HepG2 (cell line): Measurements from ENCODE around the gene REEP6. TPM values are rescaled to one million over a fixed set of nuclear protein-coding genes. Genes with fewer than 3 reads are reported as not detected.

Experiments used
- ATAC-seq: fragments of 200-7000 bp; cut with Tn5 transposase; 3 replicates; pipeline ENCODE4 v1.9.1; 2020; ENCODE audit warnings: mild to moderate bottlenecking, moderate library complexity
- BruUV-seq: library from RNA; stranded (reverse); fragments of 400-500 nt; replicated peaks from 2 replicates; lab custom pipeline; 2021; lab: Mats Ljungman, UMichigan
- CTCF ChIA-PET: fragments of 300-600 bp; formaldehyde crosslinking; extraction: SDS; loops from one replicate; lab custom pipeline; 2021; ENCODE audit warnings: low total read pairs, inconsistent platforms, low intra/inter-chr PET ratio; lab: Yijun Ruan, JAX
- POLR2A ChIA-PET: fragments of 350-600 bp; sonication (Branson Sonifier 250); formaldehyde crosslinking; loops from one replicate; lab custom pipeline; 2020; ENCODE audit warnings: antibody characterized with exemption, inconsistent platforms; lab: Yijun Ruan, JAX
- DNase-seq: peaks from one replicate; pipeline ENCODE4 v3.0.0-alpha.2; 2015; ENCODE audit warnings: low spot score
- FAIRE-seq: peaks from 3 replicates; lab custom pipeline; 2011; peaks lifted over from hg19 to GRCh38; lab: Jason Lieb, UNC
- H2AFZ ChIP-seq: one replicate; pipeline ENCODE4 v1.6.1; 2011; ENCODE audit warnings: low read length, inconsistent platforms
- H3K27ac ChIP-seq: fragments of 300-600 bp; 3 replicates; pipeline ENCODE4 v1.8.0; 2011; ENCODE audit warnings: mixed run types, mild to moderate bottlenecking, mixed read lengths, low read length, inconsistent platforms; ENCODE audit not compliant: insufficient read depth; ENCODE audit errors: extremely low read length
- H3K27me3 ChIP-seq, 2 experiments: fragments of 200-600 bp in 1 of 2; 2 replicates in 1 of 2; 3 replicates in 1 of 2; pipeline versions ENCODE4 v1.6.0 to v1.8.0; 2011; ENCODE audit warnings: low read length in 2 of 2, mild to moderate bottlenecking in 2 of 2, moderate library complexity in 2 of 2, inconsistent platforms in 1 of 2; ENCODE audit not compliant: insufficient read depth in 2 of 2, control insufficient read depth in 1 of 2
- H3K36me3 ChIP-seq, 2 experiments: fragments of 200-600 bp in 1 of 2; replicated peaks in 1 of 2; 2 replicates in 1 of 2; 3 replicates in 1 of 2; pipeline versions ENCODE4 v1.5.1 to v1.8.0; 2011; ENCODE audit warnings: low read length in 2 of 2, inconsistent platforms in 1 of 2; ENCODE audit not compliant: insufficient read depth in 2 of 2, control insufficient read depth in 1 of 2
- H3K4me1 ChIP-seq: 2 replicates; pipeline ENCODE4 v1.5.1; 2012; ENCODE audit warnings: low read length, inconsistent platforms; ENCODE audit not compliant: insufficient read depth
- H3K4me2 ChIP-seq: 2 replicates; pipeline ENCODE4 v1.6.0; 2011; ENCODE audit warnings: low read depth, low read length, inconsistent platforms
- H3K4me3 ChIP-seq, 3 experiments: fragments of 200-600 bp in 1 of 3; sonication (generic), shearing (Covaris generic) in 1 of 3; replicated peaks in 1 of 3; 2 replicates each; pipeline ENCODE4 v1.5.1; 2011 to 2016; ENCODE audit warnings: low read length in 3 of 3, inconsistent platforms in 2 of 3, low read depth in 2 of 3, mild to moderate bottlenecking in 2 of 3, control low read depth in 1 of 3, mixed read lengths in 1 of 3; ENCODE audit not compliant: insufficient read depth in 1 of 3
- H3K79me2 ChIP-seq: one replicate; pipeline ENCODE4 v1.6.1; 2011; ENCODE audit warnings: low read length, inconsistent platforms; ENCODE audit not compliant: insufficient read depth
- H3K9ac ChIP-seq: 2 replicates; pipeline ENCODE4 v1.6.0; 2011; ENCODE audit warnings: mild to moderate bottlenecking, low read depth, low read length, inconsistent platforms; ENCODE audit not compliant: insufficient read depth
- H3K9me3 ChIP-seq: 2 replicates; pipeline ENCODE4 v1.5.1; 2012; ENCODE audit warnings: mild to moderate bottlenecking, low read length
- H4K20me1 ChIP-seq: 2 replicates; pipeline ENCODE4 v1.6.0; 2011; ENCODE audit warnings: inconsistent platforms, mild to moderate bottlenecking, low read length, moderate library complexity; ENCODE audit not compliant: insufficient read depth
- AGO1 ChIP-seq: fragments of 200-400 bp; formaldehyde crosslinking; IDR thresholded peaks from 2 replicates; pipeline ENCODE4 v1.6.1; 2017; ENCODE audit warnings: mild to moderate bottlenecking, low read depth, low read length, moderate library complexity; ENCODE audit not compliant: poor library complexity, severe bottlenecking
- EP300 ChIP-seq, 3 experiments: sonication (generic) in 1 of 3; formaldehyde crosslinking in 1 of 3; IDR thresholded peaks; 2 replicates each; pipeline versions ENCODE4 v1.5.1 to v1.6.1; 2011 to 2020; ENCODE audit warnings: low read depth in 2 of 3, low read length in 2 of 3, borderline replicate concordance in 1 of 3, improper control_type of control experiment in 1 of 3, mild to moderate bottlenecking in 1 of 3, missing genetic modification reagents in 1 of 3, moderate library complexity in 1 of 3
- GABPB1 ChIP-seq: IDR thresholded peaks from 2 replicates; pipeline ENCODE4 v1.6.1; 2016; ENCODE audit warnings: mild to moderate bottlenecking, missing genetic modification reagents, moderate library complexity, missing compliant biosample characterization
- MXD4 ChIP-seq: IDR thresholded peaks from 2 replicates; pipeline ENCODE4 v1.6.1; 2016; ENCODE audit warnings: mild to moderate bottlenecking, missing biosample characterization, missing genetic modification reagents
- MYNN ChIP-seq: sonication (generic); formaldehyde crosslinking; IDR thresholded peaks from 2 replicates; pipeline ENCODE4 v1.4.0; 2020; ENCODE audit warnings: mild to moderate bottlenecking, low read depth, missing genetic modification reagents
- SALL1 ChIP-seq: sonication (generic); formaldehyde crosslinking; IDR thresholded peaks from 2 replicates; pipeline ENCODE4 v1.8.0; 2022; ENCODE audit warnings: mild to moderate bottlenecking, missing genetic modification reagents
- SMARCE1 ChIP-seq: fragments of 450-650 bp; IDR thresholded peaks from 2 replicates; pipeline ENCODE4 v1.6.1; 2017; ENCODE audit warnings: borderline replicate concordance
- STAG1 ChIP-seq: sonication (generic); formaldehyde crosslinking; IDR thresholded peaks from 2 replicates; pipeline ENCODE4 v1.4.0; 2020; ENCODE audit warnings: missing genetic modification reagents
- TRIM22 ChIP-seq: fragments of 450-650 bp; IDR thresholded peaks from 2 replicates; pipeline ENCODE4 v1.6.1; 2017
- USF2 ChIP-seq, 2 experiments: sonication (generic) in 1 of 2; formaldehyde crosslinking in 1 of 2; IDR thresholded peaks; 2 replicates each; pipeline versions ENCODE4 v1.5.1 to v1.6.1; 2011 to 2020; ENCODE audit warnings: borderline replicate concordance in 1 of 2, low read depth in 1 of 2, low read length in 1 of 2, mild to moderate bottlenecking in 1 of 2, missing genetic modification reagents in 1 of 2, moderate library complexity in 1 of 2
- ZMYM3 ChIP-seq: sonication (generic); formaldehyde crosslinking; IDR thresholded peaks from 2 replicates; pipeline ENCODE4 v1.5.1; 2020; ENCODE audit warnings: mild to moderate bottlenecking, missing genetic modification reagents
- ZNF121 ChIP-seq: sonication (generic); formaldehyde crosslinking; IDR thresholded peaks from 2 replicates; pipeline ENCODE4 v1.5.0; 2020; ENCODE audit warnings: mild to moderate bottlenecking, missing genetic modification reagents
- ZNF33B ChIP-seq: sonication (generic); formaldehyde crosslinking; IDR thresholded peaks from 2 replicates; pipeline ENCODE4 v1.5.1; 2020; ENCODE audit warnings: mild to moderate bottlenecking, missing genetic modification reagents
- ZNF629 ChIP-seq: sonication (generic); formaldehyde crosslinking; conservative IDR thresholded peaks from 2 replicates; pipeline ENCODE4 v1.5.0; 2020; ENCODE audit warnings: missing genetic modification reagents
- ZSCAN12 ChIP-seq: sonication (generic); formaldehyde crosslinking; IDR thresholded peaks from 2 replicates; pipeline ENCODE4 v1.9.0; 2021; ENCODE audit warnings: mild to moderate bottlenecking, missing genetic modification reagents
- WGBS: methylation state at CpG from one replicate; pipeline ENCODE4 v1.1.6; 2017; ENCODE audit warnings: low lambda C conversion rate; 5-methylcytosine and 5-hydroxymethylcytosine counted together
- in situ Hi-C: cut with HindIII; loops from 2 replicates; pipeline ENCODE4 v1.10.0; 2017; ENCODE audit warnings: low pct_unique_long_range_greater_than_20kb; ENCODE audit not compliant: extremely low pct_ligation_motif_present
- intact Hi-C: fragments of 100-400 bp; cut with micrococcal nuclease; formaldehyde crosslinking; loops from one replicate; pipeline ENCODE4 v1.10.0; 2022; ENCODE audit not compliant: unreplicated experiment
- polyA plus RNA-seq, 8 experiments: library from polyadenylated mRNA; depleted of rRNA in 3 of 8; stranded (reverse) in 7 of 8; unstranded in 1 of 8; fragments of >200 nt; fragmentation: Illumina TruSeq in 4 of 8; extraction: Trizol in 4 of 8; gene quantifications; 2 replicates each; pipeline versions ENCODE4 v1.2.1 to v1.2.3, GENCODE V29; 2011 to 2016; ENCODE audit warnings: low read depth in 4 of 8, missing spikeins in 1 of 8, mixed read lengths in 1 of 8; ENCODE audit not compliant: insufficient read depth in 1 of 8
- total RNA-seq, 5 experiments: library from RNA; depleted of rRNA; stranded (reverse); fragments of >200 nt; fragmentation: Illumina TruSeq; extraction: Trizol; gene quantifications; 2 replicates each; pipeline ENCODE4 v1.2.3, GENCODE V29; 2016; ENCODE audit warnings: low read depth in 1 of 5
- TF ChIP-seq, protein P1 (sequence below): sonication (generic); formaldehyde crosslinking; IDR thresholded peaks from 2 replicates; pipeline ENCODE4 v1.4.0; 2020; ENCODE audit warnings: low read depth, mild to moderate bottlenecking, missing genetic modification reagents

REEP6 gene
- total and polyA plus RNA-seq, 2 of the 13 experiments (the other 11 are each of a cell fraction or from before 2014, with no cell fraction given) = 10.0 to 28.8 TPM

GRCh38 chr19:1522838-1523237 is 31.9 kb downstream of the REEP6 start (continued):
- TF ChIP-seq ZNF629 (CRISPR knock-in tag) (peak; percentile 86), SALL1 (CRISPR knock-in tag) (peak; percentile 21; the same call in 1 of the 2 replicates), ZNF33B (CRISPR knock-in tag) (no peak), MXD4 (CRISPR knock-in tag) (no peak), EP300 (IDR thresholded peaks at IDR 0.05; ENCODE audit: low read depth in 2 of 2, low read length in 2 of 2) (no peak), EP300 (CRISPR knock-in tag; IDR thresholded peaks at IDR 0.05; ENCODE audit: borderline replicate concordance) (no peak), ZSCAN12 (CRISPR knock-in tag) (no peak), GABPB1 (CRISPR knock-in tag) (peak; percentile 16; the same call in 1 of the 2 replicates), USF2 (IDR thresholded peaks at IDR 0.05; ENCODE audit: low read depth, low read length) (0 out of 2 replicates have a peak, but pooled peaks have one; percentile 9), USF2 (CRISPR knock-in tag; IDR thresholded peaks at IDR 0.05; ENCODE audit: borderline replicate concordance) (peak; percentile 37; the same call in 1 of the 2 replicates)

- CTCF ChIA-PET = interaction anchor here (0.6 kb wide), 1 partner anchor 274 kb away, joined by 3 read pairs; no protein-coding TSS in a partner anchor
- TF ChIP-seq, protein P1, sequence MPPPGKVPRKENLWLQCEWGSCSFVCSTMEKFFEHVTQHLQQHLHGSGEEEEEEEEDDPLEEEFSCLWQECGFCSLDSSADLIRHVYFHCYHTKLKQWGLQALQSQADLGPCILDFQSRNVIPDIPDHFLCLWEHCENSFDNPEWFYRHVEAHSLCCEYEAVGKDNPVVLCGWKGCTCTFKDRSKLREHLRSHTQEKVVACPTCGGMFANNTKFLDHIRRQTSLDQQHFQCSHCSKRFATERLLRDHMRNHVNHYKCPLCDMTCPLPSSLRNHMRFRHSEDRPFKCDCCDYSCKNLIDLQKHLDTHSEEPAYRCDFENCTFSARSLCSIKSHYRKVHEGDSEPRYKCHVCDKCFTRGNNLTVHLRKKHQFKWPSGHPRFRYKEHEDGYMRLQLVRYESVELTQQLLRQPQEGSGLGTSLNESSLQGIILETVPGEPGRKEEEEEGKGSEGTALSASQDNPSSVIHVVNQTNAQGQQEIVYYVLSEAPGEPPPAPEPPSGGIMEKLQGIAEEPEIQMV (CRISPR knock-in tag) = no peak
- no peak for TF ChIP-seq TRIM22
- TF ChIP-seq MYNN (CRISPR knock-in tag) = no peak
- TF ChIP-seq STAG1 (CRISPR knock-in tag) = peak; percentile 20; the same call in 1 of the 2 replicates
- peak; percentile 64 for TF ChIP-seq ZMYM3
- TF ChIP-seq AGO1 = peak; percentile 35
- TF ChIP-seq ZNF121 (CRISPR knock-in tag) = no peak
- TF ChIP-seq SMARCE1 = no peak
These were observed 32.7 kb downstream of the REEP6 start, which contains the start of gene PLK5 for GRCh38 chr19:1523412-1524286. Gene PLK5, plus strand, starts transcription at chr19:1524077. Its CDS starts 2,920 bp downstream, at chr19:1526997.

More at GRCh38 chr19:1523412-1524286, 32.7 kb downstream of the REEP6 start, which contains the start of gene PLK5:
- peaks cover 20% of the 10 kb centered on the region for H3K4me1 ChIP-seq
- no peaks in the 10 kb centered on the region for H4K20me1 ChIP-seq
- no peaks in the 10 kb centered on the region for H3K79me2 ChIP-seq
- H3K36me3 ChIP-seq = no peaks in the 10 kb centered on the region
- H3K9ac ChIP-seq = no peak within 1 kb of the TSS
- 19% methylated on average over 40 of the region's 92 CpGs for WGBS
- BruUV-seq = no TSS peak
- DNase-seq = no peak
- H3K9me3 ChIP-seq = no peaks in the 10 kb centered on the region
- in situ Hi-C loops = no loop called here
- H2AFZ ChIP-seq = no peak within 1 kb of the TSS
- POLR2A ChIA-PET = no interaction called here
- H3K27ac ChIP-seq = no peak within 1 kb of the TSS
- ATAC-seq = no peak
- intact Hi-C loops = no loop called here
- FAIRE-seq = no peak
- peak within 1 kb of the TSS in 1 of 3 experiments; percentile 37; a peak in 1 of 6 replicates for H3K4me3 ChIP-seq
- peak within 1 kb of the TSS; percentile 36 for H3K4me2 ChIP-seq
- peaks cover 27 to 57% of the 10 kb centered on the region in 2 experiments for H3K27me3 ChIP-seq
